Osteoblast (primary cell): Measurements from ENCODE around the gene MED9. TPM values are rescaled to one million over a fixed set of nuclear protein-coding genes. Genes with fewer than 3 reads are reported as not detected.
A peak's percentile ranks its signal among the peaks of the same experiment; 100 is the strongest.

Experiments
- DNase-seq: peaks from one replicate; pipeline ENCODE4 v3.0.0; 2011; ENCODE audit warnings: low spot score, mixed read lengths; ENCODE audit not compliant: insufficient read length; ENCODE audit errors: missing footprints
- H2AFZ ChIP-seq: 2 replicates; pipeline ENCODE4 v1.6.0; 2011; ENCODE audit warnings: mild to moderate bottlenecking, low read length
- H3K27ac ChIP-seq: 2 replicates; pipeline ENCODE4 v1.5.1; 2011; ENCODE audit warnings: mild to moderate bottlenecking, low read depth, low read length, moderate library complexity
- H3K27me3 ChIP-seq: 2 replicates; pipeline ENCODE4 v1.6.0; 2012; ENCODE audit warnings: mild to moderate bottlenecking, control low read depth, inconsistent platforms, low read length, moderate library complexity; ENCODE audit not compliant: insufficient read depth
- H3K36me3 ChIP-seq: 2 replicates; pipeline ENCODE4 v1.5.1; 2011; ENCODE audit warnings: mild to moderate bottlenecking, low read length, control low read depth, moderate library complexity; ENCODE audit not compliant: insufficient read depth
- H3K4me1 ChIP-seq: 2 replicates; pipeline ENCODE4 v1.5.1; 2011; ENCODE audit warnings: mild to moderate bottlenecking, low read length, control low read depth, moderate library complexity; ENCODE audit not compliant: insufficient read depth
- H3K4me2 ChIP-seq: 2 replicates; pipeline ENCODE4 v1.6.0; 2011; ENCODE audit warnings: mild to moderate bottlenecking, low read length; ENCODE audit not compliant: insufficient read depth
- H3K4me3 ChIP-seq: fragments of 200-600 bp; sonication (generic); 3 replicates; pipeline ENCODE4 v1.5.1; 2012; ENCODE audit warnings: mild to moderate bottlenecking, low read length, inconsistent platforms; ENCODE audit not compliant: insufficient read depth
- H3K79me2 ChIP-seq: 2 replicates; pipeline ENCODE4 v1.6.0; 2012; ENCODE audit warnings: mild to moderate bottlenecking, low read length, control low read depth, inconsistent platforms; ENCODE audit not compliant: insufficient read depth
- H3K9me3 ChIP-seq: 2 replicates; pipeline ENCODE4 v1.5.1; 2011; ENCODE audit warnings: low read depth, low read length, control low read depth
- H4K20me1 ChIP-seq: 2 replicates; pipeline ENCODE4 v1.6.0; 2012; ENCODE audit warnings: mild to moderate bottlenecking, low read length, control low read depth; ENCODE audit not compliant: insufficient read depth
- CTCF ChIP-seq: IDR thresholded peaks from 2 replicates; pipeline ENCODE4 v1.5.1; 2011; ENCODE audit warnings: mild to moderate bottlenecking, low read depth, low read length, moderate library complexity; ENCODE audit errors: extremely low read depth
- total RNA-seq: library from RNA; depleted of rRNA; stranded (reverse); fragments of >200 nt; gene quantifications from 2 replicates; pipeline ENCODE4 v1.2.3, GENCODE V29; 2012

MED9 gene
- total RNA-seq, 1 donor = 17.0 TPM

- H3K4me1 ChIP-seq = no peaks in the 10 kb centered on the region
- DNase-seq = peak; percentile 25
- H3K79me2 ChIP-seq = no peaks in the 10 kb centered on the region
- H3K9me3 ChIP-seq = no peaks in the 10 kb centered on the region
- H3K27ac ChIP-seq = no peak overlapping the region
- no peak overlapping the region for H3K4me2 ChIP-seq
- H3K36me3 ChIP-seq = no peaks in the 10 kb centered on the region
- no peak for TF ChIP-seq CTCF
- no peak overlapping the region for H3K4me3 ChIP-seq
- no peaks in the 10 kb centered on the region for H3K27me3 ChIP-seq
- no peaks in the 10 kb centered on the region for H4K20me1 ChIP-seq
- H2AFZ ChIP-seq = no peak overlapping the region
These were observed 47.1 kb downstream of the MED9 start for GRCh38 chr17:17523731-17524490.

GRCh38 chr17:17525311-17525710 is 48.5 kb downstream of the MED9 start:
- Histone ChIP-seq H4K20me1 (no peaks in the 10 kb centered on the region), H2AFZ (no peak overlapping the region), H3K4me3 (no peak overlapping the region), H3K27me3 (no peaks in the 10 kb centered on the region), H3K9me3 (no peaks in the 10 kb centered on the region), H3K4me1 (no peaks in the 10 kb centered on the region), H3K36me3 (no peaks in the 10 kb centered on the region), H3K27ac (no peak overlapping the region), H3K79me2 (no peaks in the 10 kb centered on the region), H3K4me2 (no peak overlapping the region)
- peak; percentile 11 for DNase-seq
- no peak for TF ChIP-seq CTCF

GRCh38 chr17:17525956-17526355 is 49.2 kb downstream of the MED9 start:
- TF ChIP-seq CTCF = no peak

GRCh38 chr17:17526369-17526768 is 49.6 kb downstream of the MED9 start:
- Histone ChIP-seq H3K79me2 (no peaks in the 10 kb centered on the region), H4K20me1 (no peaks in the 10 kb centered on the region), H3K9me3 (no peaks in the 10 kb centered on the region), H3K4me1 (no peaks in the 10 kb centered on the region), H3K4me2 (no peak overlapping the region), H3K27me3 (no peaks in the 10 kb centered on the region), H3K36me3 (no peaks in the 10 kb centered on the region), H2AFZ (no peak overlapping the region), H3K27ac (no peak overlapping the region), H3K4me3 (no peak overlapping the region)
- TF ChIP-seq CTCF = no peak
- peak; percentile 61 for DNase-seq

More at GRCh38 chr17:17525956-17526355, 49.2 kb downstream of the MED9 start:
- Histone ChIP-seq H3K27me3 (no peaks in the 10 kb centered on the region), H4K20me1 (no peaks in the 10 kb centered on the region), H2AFZ (no peak overlapping the region), H3K27ac (no peak overlapping the region), H3K9me3 (no peaks in the 10 kb centered on the region), H3K79me2 (no peaks in the 10 kb centered on the region), H3K36me3 (no peaks in the 10 kb centered on the region), H3K4me1 (no peaks in the 10 kb centered on the region), H3K4me3 (no peak overlapping the region), H3K4me2 (no peak overlapping the region)
- peak; percentile 54 for DNase-seq
